Loucy (cell line): ENCODE measurements around the gene DNAL4.

ENCODE experiments used
- H2AFZ ChIP-seq: fragments of 200-600 bp; sonication (generic); 2 replicates; pipeline ENCODE4 v1.6.0; 2016; ENCODE audit warnings: antibody characterized with exemption, mild to moderate bottlenecking, low read length, moderate library complexity
- H3F3A ChIP-seq: fragments of 200-600 bp; 2 replicates; pipeline ENCODE4 v1.6.0; 2016; ENCODE audit warnings: antibody characterized with exemption, low read depth, mild to moderate bottlenecking
- H3K27me3 ChIP-seq: fragments of 200-600 bp; sonication (generic); 2 replicates; pipeline ENCODE4 v1.6.1; 2014; ENCODE audit warnings: low read length, mild to moderate bottlenecking; ENCODE audit not compliant: insufficient read depth, poor library complexity, severe bottlenecking
- H3K36me3 ChIP-seq: fragments of 200-600 bp; sonication (generic); 2 replicates; pipeline ENCODE4 v1.6.1; 2016; ENCODE audit warnings: low read length; ENCODE audit not compliant: insufficient read depth
- H3K4me1 ChIP-seq: fragments of 200-600 bp; sonication (generic); 2 replicates; pipeline ENCODE4 v1.5.1; 2014; ENCODE audit warnings: low read length, mild to moderate bottlenecking; ENCODE audit not compliant: insufficient read depth, poor library complexity, severe bottlenecking
- H3K4me2 ChIP-seq: fragments of 200-600 bp; sonication (generic); 2 replicates; pipeline ENCODE4 v1.6.0; 2014; ENCODE audit warnings: antibody characterized with exemption, low read length, low read depth, mild to moderate bottlenecking; ENCODE audit not compliant: poor library complexity, severe bottlenecking
- H3K4me3 ChIP-seq: fragments of 200-600 bp; sonication (generic); 2 replicates; pipeline ENCODE4 v1.5.1; 2014; ENCODE audit warnings: low read length, mild to moderate bottlenecking, mixed read lengths; ENCODE audit not compliant: poor library complexity, severe bottlenecking
- H3K79me2 ChIP-seq: fragments of 200-600 bp; sonication (generic); 2 replicates; pipeline ENCODE4 v1.6.1; 2014; ENCODE audit warnings: low read length; ENCODE audit not compliant: insufficient read depth
- H3K9ac ChIP-seq: fragments of 200-600 bp; sonication (generic); 2 replicates; pipeline ENCODE4 v1.6.0; 2014; ENCODE audit warnings: mild to moderate bottlenecking, low read depth, low read length, moderate library complexity; ENCODE audit not compliant: poor library complexity, severe bottlenecking
- H3K9me2 ChIP-seq: fragments of 200-600 bp; sonication (generic); replicated peaks from 2 replicates; pipeline ENCODE4 v1.6.1; 2016; ENCODE audit warnings: low read depth, low read length, mixed read lengths
- H3K9me3 ChIP-seq: fragments of 200-600 bp; sonication (generic); 2 replicates; pipeline ENCODE4 v1.6.1; 2014; ENCODE audit warnings: mild to moderate bottlenecking, antibody characterized with exemption, low read length, low read depth; ENCODE audit not compliant: insufficient read depth
- H4K20me1 ChIP-seq: fragments of 200-600 bp; sonication (generic); 2 replicates; pipeline ENCODE4 v1.6.0; 2014; ENCODE audit warnings: antibody characterized with exemption, low read length, mild to moderate bottlenecking; ENCODE audit not compliant: insufficient read depth, poor library complexity, severe bottlenecking
- EZH2phosphoT487 ChIP-seq: fragments of 200-600 bp; IDR thresholded peaks from 2 replicates; pipeline ENCODE4 v1.6.1; 2018; ENCODE audit warnings: antibody characterized with exemption, mild to moderate bottlenecking, moderate library complexity, borderline replicate concordance
- TF ChIP-seq, protein P1 (sequence below): fragments of 200-600 bp; sonication (generic); conservative IDR thresholded peaks from 2 replicates; pipeline ENCODE4 v1.5.1; 2014; ENCODE audit warnings: mild to moderate bottlenecking, antibody characterized with exemption, low read length

The DNAL4 gene

DNA sequence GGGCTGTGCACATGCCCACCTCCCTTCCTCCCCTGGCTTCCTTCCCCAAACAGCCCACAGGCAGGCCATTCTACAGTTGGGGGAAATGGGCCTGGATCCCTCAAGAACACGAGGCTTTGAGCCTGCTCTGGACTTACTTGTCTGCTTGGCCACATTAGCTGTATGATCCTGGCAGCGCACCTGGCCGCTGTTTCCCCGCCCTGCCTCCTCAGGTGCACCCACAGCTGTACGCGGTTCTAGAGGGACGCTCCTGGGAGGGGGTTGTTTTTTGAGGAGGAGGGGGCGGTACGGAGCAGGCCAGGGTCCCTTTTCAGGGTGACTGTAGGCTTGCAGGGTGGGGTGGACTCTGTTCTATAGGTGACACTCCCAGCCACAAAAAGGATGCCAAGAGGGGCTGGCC is 26.6 kb downstream of the DNAL4 start:
- no peaks in the 10 kb centered on the region for H3K27me3 ChIP-seq
- no peak overlapping the region for H3K4me2 ChIP-seq
- TF ChIP-seq, protein P1, sequence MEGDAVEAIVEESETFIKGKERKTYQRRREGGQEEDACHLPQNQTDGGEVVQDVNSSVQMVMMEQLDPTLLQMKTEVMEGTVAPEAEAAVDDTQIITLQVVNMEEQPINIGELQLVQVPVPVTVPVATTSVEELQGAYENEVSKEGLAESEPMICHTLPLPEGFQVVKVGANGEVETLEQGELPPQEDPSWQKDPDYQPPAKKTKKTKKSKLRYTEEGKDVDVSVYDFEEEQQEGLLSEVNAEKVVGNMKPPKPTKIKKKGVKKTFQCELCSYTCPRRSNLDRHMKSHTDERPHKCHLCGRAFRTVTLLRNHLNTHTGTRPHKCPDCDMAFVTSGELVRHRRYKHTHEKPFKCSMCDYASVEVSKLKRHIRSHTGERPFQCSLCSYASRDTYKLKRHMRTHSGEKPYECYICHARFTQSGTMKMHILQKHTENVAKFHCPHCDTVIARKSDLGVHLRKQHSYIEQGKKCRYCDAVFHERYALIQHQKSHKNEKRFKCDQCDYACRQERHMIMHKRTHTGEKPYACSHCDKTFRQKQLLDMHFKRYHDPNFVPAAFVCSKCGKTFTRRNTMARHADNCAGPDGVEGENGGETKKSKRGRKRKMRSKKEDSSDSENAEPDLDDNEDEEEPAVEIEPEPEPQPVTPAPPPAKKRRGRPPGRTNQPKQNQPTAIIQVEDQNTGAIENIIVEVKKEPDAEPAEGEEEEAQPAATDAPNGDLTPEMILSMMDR = no peak
- TF ChIP-seq EZH2phosphoT487 = no peak
- H3K9me3 ChIP-seq = no peaks in the 10 kb centered on the region
- H3K36me3 ChIP-seq = no peaks in the 10 kb centered on the region
- no peak overlapping the region for H3K9ac ChIP-seq
- no peak overlapping the region for H3K4me3 ChIP-seq
- no peaks in the 10 kb centered on the region for H3K4me1 ChIP-seq
- H2AFZ ChIP-seq = no peak overlapping the region
- H4K20me1 ChIP-seq = no peaks in the 10 kb centered on the region
- H3K9me2 ChIP-seq = no peaks in the 10 kb centered on the region
- H3F3A ChIP-seq = no peaks in the 10 kb centered on the region
- no peaks in the 10 kb centered on the region for H3K79me2 ChIP-seq

DNA sequence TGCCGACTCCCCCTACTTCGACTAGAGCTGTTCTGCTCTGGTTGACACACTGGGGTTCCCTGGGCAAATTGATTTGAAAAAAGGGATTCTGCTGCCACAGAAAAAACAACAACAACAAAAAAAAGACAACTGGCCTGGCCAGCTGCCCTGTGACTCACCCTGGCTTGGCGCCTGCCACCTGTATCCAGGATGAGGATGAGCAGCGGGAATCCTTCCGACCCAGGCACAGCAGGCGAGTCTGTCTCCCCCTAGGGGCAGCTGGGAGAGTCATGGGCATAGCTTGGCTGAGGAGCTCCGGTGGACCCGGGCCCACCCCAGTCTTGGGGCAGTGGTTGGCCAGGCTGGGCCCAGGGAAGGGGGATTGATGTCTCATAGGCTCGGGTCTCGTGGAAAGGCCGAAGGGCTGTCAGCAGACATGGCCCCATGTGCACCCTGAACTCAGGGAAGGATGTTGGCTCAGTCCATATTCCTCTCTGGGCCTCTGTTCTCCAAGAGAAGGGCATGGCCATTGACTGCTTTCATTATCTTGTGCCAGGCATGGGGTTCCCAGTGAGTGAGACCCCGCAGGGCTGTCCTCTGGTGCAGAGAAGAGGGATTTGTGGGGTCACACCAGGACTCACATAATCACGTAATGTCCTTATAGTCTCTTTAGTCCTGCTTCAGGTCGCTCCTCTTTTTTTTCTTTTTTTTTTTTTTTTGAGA is 27.7 kb downstream of the DNAL4 start:
- H3K79me2 ChIP-seq = no peaks in the 10 kb centered on the region
- H3K4me2 ChIP-seq = no peak overlapping the region
- H3K9me3 ChIP-seq = no peaks in the 10 kb centered on the region
- no peaks in the 10 kb centered on the region for H3K36me3 ChIP-seq
- peak overlapping the region; percentile 35 for H3K9ac ChIP-seq
- H4K20me1 ChIP-seq = no peaks in the 10 kb centered on the region
- H3K4me1 ChIP-seq = no peaks in the 10 kb centered on the region
- no peaks in the 10 kb centered on the region for H3K9me2 ChIP-seq
- no peak overlapping the region for H2AFZ ChIP-seq
- no peak for TF ChIP-seq EZH2phosphoT487
- TF ChIP-seq, protein P1 = peak; percentile 85
- H3K27me3 ChIP-seq = no peaks in the 10 kb centered on the region
- H3F3A ChIP-seq = no peaks in the 10 kb centered on the region
- H3K4me3 ChIP-seq = no peak overlapping the region

DNA sequence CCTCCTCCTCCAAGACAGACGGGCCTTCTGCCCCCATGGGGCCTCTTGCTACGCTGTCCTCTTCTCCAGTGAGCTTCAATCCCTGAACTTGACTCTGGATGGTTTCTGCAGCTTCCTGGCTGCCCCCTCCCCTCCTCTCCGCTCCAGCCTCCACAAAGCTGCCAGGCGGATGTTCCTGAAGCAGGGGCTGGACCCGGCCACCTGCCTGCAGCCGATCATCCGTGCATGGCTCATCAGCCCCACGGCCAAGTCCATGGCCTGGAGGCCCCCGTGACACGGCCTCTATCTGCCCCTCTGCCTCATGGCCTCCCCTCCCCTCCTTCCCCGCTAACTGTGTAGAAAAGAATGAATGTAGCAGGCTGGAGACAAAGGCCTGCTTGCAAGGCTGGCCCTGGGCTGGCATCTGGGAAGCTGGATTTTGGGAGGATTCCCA is 31.4 kb downstream of the DNAL4 start:
- TF ChIP-seq EZH2phosphoT487 = no peak
- TF ChIP-seq, protein P1 = no peak
- Histone ChIP-seq H4K20me1 (no peaks in the 10 kb centered on the region), H3K27me3 (no peaks in the 10 kb centered on the region), H3K4me2 (no peak overlapping the region), H2AFZ (no peak overlapping the region), H3F3A (no peaks in the 10 kb centered on the region), H3K36me3 (no peaks in the 10 kb centered on the region), H3K9me2 (no peaks in the 10 kb centered on the region), H3K4me3 (no peak overlapping the region), H3K4me1 (peaks cover 12% of the 10 kb centered on the region), H3K79me2 (peaks cover 9% of the 10 kb centered on the region; the same call in 1 of the 2 replicates), H3K9me3 (no peaks in the 10 kb centered on the region), H3K9ac (no peak overlapping the region)
